ENCODE measurements around the gene KRTAP4-9. TPM values are rescaled to one million over a fixed set of nuclear protein-coding genes. Genes with fewer than 3 reads are reported as not detected.
"Not testable (repeated sequence)": the region's sequence is repeated elsewhere in the genome, so short reads cannot be mapped to it uniquely, and the experiment has no call there.

Gene KRTAP4-9
- total RNA-seq, 4 donors from 2014 or later: not detected

- Histone ChIP-seq H3K27ac (no peak overlapping the region), H3K36me3 (no peaks in the 10 kb centered on the region), H3K4me1 (no peaks in the 10 kb centered on the region), H3K9me3 (no peaks in the 10 kb centered on the region), H3K27me3 (no peaks in the 10 kb centered on the region), H3K4me3 (replicated peaks in 1 of 3) (no peak overlapping the region)
- WGBS, 2 donors: 89 to 91% methylated on average over 3 of the region's 3 CpGs
- DNase-seq: no peak
- intact Hi-C loops (cut with DNase I): no loop called here
- no peak for TF ChIP-seq CTCF (IDR thresholded peaks at IDR 0.05)
- no peak for TF ChIP-seq POLR2A (IDR thresholded peaks at IDR 0.05)
Measured at GRCh38 chr17:41126412-41126811, 21.2 kb downstream of the KRTAP4-9 start.

- Histone ChIP-seq H3K36me3 (no peaks in the 10 kb centered on the region), H3K27me3 (no peaks in the 10 kb centered on the region), H3K4me1 (no peaks in the 10 kb centered on the region), H3K27ac (no peak overlapping the region), H3K4me3 (replicated peaks in 1 of 3) (no peak overlapping the region), H3K9me3 (no peaks in the 10 kb centered on the region)
- intact Hi-C loops (cut with DNase I): no loop called here
- WGBS, 2 donors: 77 to 80% methylated on average over 1 of the region's 1 CpG
- TF ChIP-seq CTCF (IDR thresholded peaks at IDR 0.05) (no peak), POLR2A (IDR thresholded peaks at IDR 0.05) (no peak)
- DNase-seq: no peak
Measured at GRCh38 chr17:41127371-41127770, 22.2 kb downstream of the KRTAP4-9 start.

GRCh38 chr17:41131979-41132378 is 26.8 kb downstream of the KRTAP4-9 start:
- Histone ChIP-seq H3K27ac (no peak overlapping the region), H3K4me1 (no peaks in the 10 kb centered on the region), H3K4me3 (replicated peaks in 1 of 3) (no peak overlapping the region), H3K9me3 (no peaks in the 10 kb centered on the region), H3K36me3 (no peaks in the 10 kb centered on the region), H3K27me3 (no peaks in the 10 kb centered on the region)
- no peak for TF ChIP-seq POLR2A (IDR thresholded peaks at IDR 0.05)
- no peak for TF ChIP-seq CTCF (IDR thresholded peaks at IDR 0.05)
- 92 to 95% methylated on average over 3 of the region's 3 CpGs for WGBS, 2 donors
- DNase-seq: no peak
- intact Hi-C loops (cut with DNase I): no loop called here

- DNase-seq: no peak
- Histone ChIP-seq H3K27me3 (no peaks in the 10 kb centered on the region), H3K4me1 (no peaks in the 10 kb centered on the region), H3K9me3 (no peaks in the 10 kb centered on the region), H3K4me3 (replicated peaks in 1 of 3) (no peak overlapping the region), H3K27ac (no peak overlapping the region), H3K36me3 (no peaks in the 10 kb centered on the region)
- intact Hi-C loops (cut with DNase I): no loop called here
- TF ChIP-seq CTCF (IDR thresholded peaks at IDR 0.05) (no peak), POLR2A (IDR thresholded peaks at IDR 0.05) (no peak)
- 68 to 74% methylated on average over 2 of the region's 2 CpGs for WGBS, 2 donors
Measured at GRCh38 chr17:41133880-41134735, 28.9 kb downstream of the KRTAP4-9 start.

- DNase-seq; intact Hi-C loops (cut with DNase I); H3K36me3 ChIP-seq; H3K27me3 ChIP-seq; H3K9me3 ChIP-seq; H3K4me1 ChIP-seq; H3K27ac ChIP-seq; H3K4me3 ChIP-seq (replicated peaks in 1 of 3): not testable (repeated sequence)
- 90 to 96% methylated on average over 10 to 11 of the region's 12 CpGs for WGBS, 2 donors
Measured at GRCh38 chr17:41139865-41140264, 34.7 kb downstream of the KRTAP4-9 start.
